Subcutaneous abdominal adipose tissue (tissue), 5 donors: ENCODE data around the gene RNPEP.

Experiments used
- H3K27ac ChIP-seq: one replicate; pipeline ENCODE4 v1.7.0; 2013; ENCODE audit warnings: low read depth, mild to moderate bottlenecking, inconsistent platforms, low read length, moderate library complexity
- H3K27me3 ChIP-seq, 5 donors: one replicate each; pipeline ENCODE4 v1.7.0; 2013; ENCODE audit warnings: low read length in 5 of 5, inconsistent platforms in 1 of 5; ENCODE audit not compliant: control insufficient read depth in 5 of 5, insufficient read depth in 4 of 5
- H3K36me3 ChIP-seq, 5 donors: one replicate each; pipeline ENCODE4 v1.7.0; 2013; ENCODE audit warnings: low read length in 5 of 5; ENCODE audit not compliant: control insufficient read depth in 5 of 5, insufficient read depth in 5 of 5
- H3K4me1 ChIP-seq, 5 donors: one replicate each; pipeline ENCODE4 v1.7.0; 2013; ENCODE audit warnings: low read length in 5 of 5, mild to moderate bottlenecking in 3 of 5, moderate library complexity in 1 of 5; ENCODE audit not compliant: control insufficient read depth in 5 of 5, insufficient read depth in 5 of 5
- H3K4me3 ChIP-seq, 5 donors: one replicate each; pipeline ENCODE4 v1.7.0; 2013; ENCODE audit warnings: low read length in 5 of 5, low read depth in 1 of 5
- H3K9ac ChIP-seq, 5 donors: one replicate each; pipeline ENCODE4 v1.7.0; 2013; ENCODE audit warnings: low read length in 5 of 5, mild to moderate bottlenecking in 4 of 5, moderate library complexity in 3 of 5
- H3K9me3 ChIP-seq, 5 donors: one replicate each; pipeline ENCODE4 v1.7.0; 2013; ENCODE audit warnings: low read length in 5 of 5; ENCODE audit not compliant: control insufficient read depth in 5 of 5
- donor health status: healthy.
- donor health status: healthy.
- donor health status: healthy.
- donor health status: healthy.
- donor health status: healthy.

RNPEP gene

GRCh38 chr1:201942129-201942495 is 40.3 kb upstream of the RNPEP start:
- H3K9ac ChIP-seq, result peak overlapping the region in 1 of 5 donors; percentile 30

GRCh38 chr1:201944002-201944401 is 38.4 kb upstream of the RNPEP start:
- H3K9me3 ChIP-seq, result no peaks in the 10 kb centered on the region
- peaks cover 3 to 56% (median 49%) of the 10 kb centered on the region in 5 donors for H3K4me1 ChIP-seq
- H3K36me3 ChIP-seq, result no peaks in the 10 kb centered on the region
- peaks cover 0 to 18% (median 9%) of the 10 kb centered on the region in 5 donors for H3K27me3 ChIP-seq
- peak overlapping the region; percentile 46 for H3K27ac ChIP-seq
- H3K9ac ChIP-seq, result peak overlapping the region in 1 of 5 donors; percentile 54
- peak overlapping the region; percentile 70 to 81 (median 80) for H3K4me3 ChIP-seq

More at GRCh38 chr1:201942129-201942495, 40.3 kb upstream of the RNPEP start:
- Histone ChIP-seq H3K27ac (peak overlapping the region; percentile 46), H3K36me3 (no peaks in the 10 kb centered on the region), H3K9me3 (no peaks in the 10 kb centered on the region), H3K4me1 (peaks cover 3 to 61% (median 48%) of the 10 kb centered on the region in 5 donors), H3K27me3 (peaks cover 0 to 18% (median 9%) of the 10 kb centered on the region in 5 donors), H3K4me3 (peak overlapping the region in 3 of 5 donors; percentile 37 to 47 (median 39))

GRCh38 chr1:201944639-201945038 is 37.8 kb upstream of the RNPEP start:
- Histone ChIP-seq H3K27ac (peak overlapping the region; percentile 46), H3K9ac (no peak overlapping the region), H3K36me3 (no peaks in the 10 kb centered on the region), H3K9me3 (no peaks in the 10 kb centered on the region), H3K4me1 (peaks cover 3 to 62% (median 52%) of the 10 kb centered on the region in 5 donors), H3K4me3 (peak overlapping the region; percentile 70 to 81 (median 80)), H3K27me3 (peaks cover 0 to 18% (median 9%) of the 10 kb centered on the region in 5 donors)

- Histone ChIP-seq H3K4me1 (peaks cover 3 to 63% (median 54%) of the 10 kb centered on the region in 5 donors), H3K27me3 (peaks cover 0 to 18% (median 9%) of the 10 kb centered on the region in 5 donors), H3K4me3 (peak overlapping the region; percentile 70 to 81 (median 80)), H3K9ac (peak overlapping the region in 3 of 5 donors; percentile 52 to 69 (median 62)), H3K9me3 (no peaks in the 10 kb centered on the region), H3K36me3 (no peaks in the 10 kb centered on the region), H3K27ac (peak overlapping the region; percentile 18)
These were observed 37.3 kb upstream of the RNPEP start for GRCh38 chr1:201945157-201945556.

- peaks cover 3 to 63% (median 55%) of the 10 kb centered on the region in 5 donors for H3K4me1 ChIP-seq
- H3K9me3 ChIP-seq, result no peaks in the 10 kb centered on the region
- H3K27me3 ChIP-seq, result peaks cover 0 to 18% (median 9%) of the 10 kb centered on the region in 5 donors
- peak overlapping the region; percentile 18 for H3K27ac ChIP-seq
- peak overlapping the region; percentile 70 to 81 (median 80) for H3K4me3 ChIP-seq
- H3K9ac ChIP-seq, result peak overlapping the region in 4 of 5 donors; percentile 19 to 62 (median 56)
- no peaks in the 10 kb centered on the region for H3K36me3 ChIP-seq
These were observed 36.6 kb upstream of the RNPEP start for GRCh38 chr1:201945863-201946223.

GRCh38 chr1:201946224-201946908 is 36.1 kb upstream of the RNPEP start, which contains the start of gene LMOD1:
Gene LMOD1, minus strand, starts transcription at chr1:201946548. Its CDS starts 208 bp downstream, at chr1:201946340.
- H3K36me3 ChIP-seq, result no peaks in the 10 kb centered on the region
- H3K9ac ChIP-seq, result peak within 1 kb of the TSS; percentile 19 to 69 (median 59)
- H3K27ac ChIP-seq, result peak within 1 kb of the TSS; percentile 76
- H3K4me1 ChIP-seq, result peaks cover 3 to 61% (median 54%) of the 10 kb centered on the region in 5 donors
- no peaks in the 10 kb centered on the region for H3K9me3 ChIP-seq
- H3K4me3 ChIP-seq, result peak within 1 kb of the TSS; percentile 70 to 81 (median 80)
- peaks cover 0 to 18% (median 9%) of the 10 kb centered on the region in 5 donors for H3K27me3 ChIP-seq

GRCh38 chr1:201947697-201948008 is 34.8 kb upstream of the RNPEP start:
- no peak overlapping the region for H3K4me3 ChIP-seq
- H3K9ac ChIP-seq, result no peak overlapping the region
- no peaks in the 10 kb centered on the region for H3K36me3 ChIP-seq
- no peaks in the 10 kb centered on the region for H3K9me3 ChIP-seq
- H3K27me3 ChIP-seq, result peaks cover 0 to 18% (median 9%) of the 10 kb centered on the region in 5 donors
- H3K4me1 ChIP-seq, result peaks cover 3 to 50% (median 43%) of the 10 kb centered on the region in 5 donors
- no peak overlapping the region for H3K27ac ChIP-seq

GRCh38 chr1:201949491-201949890 is 33.0 kb upstream of the RNPEP start:
- Histone ChIP-seq H3K9me3 (no peaks in the 10 kb centered on the region), H3K36me3 (no peaks in the 10 kb centered on the region), H3K4me1 (peaks cover 3 to 38% (median 33%) of the 10 kb centered on the region in 5 donors), H3K27me3 (peaks cover 0 to 13% (median 5%) of the 10 kb centered on the region in 5 donors), H3K9ac (no peak overlapping the region), H3K27ac (no peak overlapping the region), H3K4me3 (no peak overlapping the region)

GRCh38 chr1:201954263-201955008 is 28.0 kb upstream of the RNPEP start:
- Histone ChIP-seq H3K36me3 (peaks cover 0 to 17% (median 12%) of the 10 kb centered on the region in 5 donors), H3K27ac (peak overlapping the region; percentile 84), H3K4me1 (peaks cover 0 to 23% (median 15%) of the 10 kb centered on the region in 5 donors), H3K9me3 (no peaks in the 10 kb centered on the region), H3K4me3 (peak overlapping the region; percentile 82 to 100 (median 99)), H3K27me3 (no peaks in the 10 kb centered on the region), H3K9ac (peak overlapping the region in 3 of 5 donors; percentile 83 to 91 (median 86))
